Measurements from ENCODE around the gene EPB41L4B.

The EPB41L4B gene

DNA sequence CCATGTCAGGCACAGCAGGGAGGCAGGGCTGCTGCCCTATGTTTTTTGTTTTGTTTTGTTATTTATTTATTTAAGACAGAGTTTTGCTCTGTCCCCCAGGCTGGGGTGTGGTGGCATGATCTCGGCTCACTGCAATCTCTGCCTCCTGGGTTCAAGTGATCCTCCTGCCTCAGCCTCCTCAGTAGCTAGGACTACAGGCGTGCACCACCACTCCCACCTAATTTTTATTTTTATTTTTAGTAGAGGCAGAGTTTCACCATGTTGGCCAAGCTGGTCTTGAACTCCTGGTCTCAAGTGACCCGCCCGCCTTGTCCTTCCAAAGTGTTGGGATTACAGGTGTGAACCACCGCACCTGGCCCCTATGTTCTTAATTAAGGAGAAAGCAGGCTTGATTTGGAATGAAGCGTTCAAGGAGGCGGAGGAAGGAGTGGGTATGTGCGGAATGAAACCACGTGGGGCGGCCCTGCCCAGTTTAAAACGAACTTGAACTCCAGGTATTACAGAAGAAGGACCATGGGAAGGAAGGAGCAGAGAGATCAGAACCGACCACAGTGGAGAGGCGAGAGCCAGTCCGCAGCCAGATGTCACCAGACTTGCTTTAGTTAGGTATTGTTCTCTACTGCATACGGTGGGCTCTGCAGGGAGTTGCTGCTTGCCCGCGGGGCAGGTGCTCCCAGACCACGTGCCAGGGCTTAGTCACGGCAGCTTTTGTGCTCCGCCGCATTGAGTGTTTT lies 34.9 kb upstream of the EPB41L4B start:
- no peak overlapping the region for H2AFZ ChIP-seq (ENCODE audit: low read length)
- H3K36me3 ChIP-seq (ENCODE audit: insufficient read depth, low read length), result no peaks in the 10 kb centered on the region
- no peaks in the 10 kb centered on the region for H3K27me3 ChIP-seq (ENCODE audit: insufficient read depth, low read length)

DNA sequence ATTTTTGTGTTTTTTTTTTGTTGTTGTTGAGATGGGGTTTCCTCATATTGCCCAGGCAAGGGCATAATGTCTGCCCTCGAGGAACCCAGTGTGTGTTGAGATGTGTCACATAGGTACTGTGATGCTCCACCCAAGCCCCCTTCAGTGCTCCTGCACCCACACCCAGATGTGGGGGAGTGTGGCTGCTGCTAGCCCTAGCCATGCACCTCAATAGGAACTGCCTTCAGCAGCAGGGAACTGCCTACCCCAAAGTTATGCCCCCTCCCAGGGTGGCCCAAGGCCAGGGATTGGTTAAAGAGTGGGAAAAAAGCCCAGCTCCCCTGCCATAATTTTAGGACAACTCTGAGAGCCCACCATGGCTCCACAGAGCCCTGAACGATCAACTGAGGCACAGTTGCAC lies 33.3 kb upstream of the EPB41L4B start:
- TF ChIP-seq, protein P1, sequence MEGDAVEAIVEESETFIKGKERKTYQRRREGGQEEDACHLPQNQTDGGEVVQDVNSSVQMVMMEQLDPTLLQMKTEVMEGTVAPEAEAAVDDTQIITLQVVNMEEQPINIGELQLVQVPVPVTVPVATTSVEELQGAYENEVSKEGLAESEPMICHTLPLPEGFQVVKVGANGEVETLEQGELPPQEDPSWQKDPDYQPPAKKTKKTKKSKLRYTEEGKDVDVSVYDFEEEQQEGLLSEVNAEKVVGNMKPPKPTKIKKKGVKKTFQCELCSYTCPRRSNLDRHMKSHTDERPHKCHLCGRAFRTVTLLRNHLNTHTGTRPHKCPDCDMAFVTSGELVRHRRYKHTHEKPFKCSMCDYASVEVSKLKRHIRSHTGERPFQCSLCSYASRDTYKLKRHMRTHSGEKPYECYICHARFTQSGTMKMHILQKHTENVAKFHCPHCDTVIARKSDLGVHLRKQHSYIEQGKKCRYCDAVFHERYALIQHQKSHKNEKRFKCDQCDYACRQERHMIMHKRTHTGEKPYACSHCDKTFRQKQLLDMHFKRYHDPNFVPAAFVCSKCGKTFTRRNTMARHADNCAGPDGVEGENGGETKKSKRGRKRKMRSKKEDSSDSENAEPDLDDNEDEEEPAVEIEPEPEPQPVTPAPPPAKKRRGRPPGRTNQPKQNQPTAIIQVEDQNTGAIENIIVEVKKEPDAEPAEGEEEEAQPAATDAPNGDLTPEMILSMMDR (IDR thresholded peaks at IDR 0.05; ENCODE audit: low read length), result no peak
- no peak for TF ChIP-seq EZH2 (IDR thresholded peaks at IDR 0.05; ENCODE audit: borderline replicate concordance, low read length)
- Histone ChIP-seq H3K79me2 (ENCODE audit: insufficient read depth, low read length) (no peaks in the 10 kb centered on the region), H3K9ac (ENCODE audit: low read length) (no peak overlapping the region), H3K27ac (ENCODE audit: low read depth, low read length, poor library complexity, severe bottlenecking) (no peak overlapping the region), H2AFZ (ENCODE audit: low read length) (no peak overlapping the region), H3K27me3 (ENCODE audit: insufficient read depth, low read length) (no peaks in the 10 kb centered on the region), H3K4me1 (ENCODE audit: insufficient read depth, low read length, severe bottlenecking) (no peaks in the 10 kb centered on the region), H3K9me3 (ENCODE audit: low read length) (no peaks in the 10 kb centered on the region), H3K4me2 (ENCODE audit: low read length) (no peak overlapping the region), H3K4me3 (ENCODE audit: low read depth, low read length, poor library complexity, severe bottlenecking) (no peak overlapping the region), H4K20me1 (ENCODE audit: insufficient read depth, low read length) (no peaks in the 10 kb centered on the region), H3K36me3 (ENCODE audit: insufficient read depth, low read length) (no peaks in the 10 kb centered on the region), H3K9me2 (ENCODE audit: low read depth, low read length) (no peaks in the 10 kb centered on the region), H3F3A (ENCODE audit: insufficient read depth, low read length) (no peaks in the 10 kb centered on the region)

More for the DNA sequence above, 34.9 kb upstream of the EPB41L4B start:
- TF ChIP-seq EZH2 (IDR thresholded peaks at IDR 0.05; ENCODE audit: borderline replicate concordance, low read length), result no peak
- TF ChIP-seq, protein P1 (IDR thresholded peaks at IDR 0.05; ENCODE audit: low read length), result no peak
- Histone ChIP-seq H3K9me2 (ENCODE audit: low read depth, low read length) (no peaks in the 10 kb centered on the region), H3K4me2 (ENCODE audit: low read length) (no peak overlapping the region), H3K9ac (ENCODE audit: low read length) (no peak overlapping the region), H3K4me1 (ENCODE audit: insufficient read depth, low read length, severe bottlenecking) (no peaks in the 10 kb centered on the region), H4K20me1 (ENCODE audit: insufficient read depth, low read length) (no peaks in the 10 kb centered on the region), H3K9me3 (ENCODE audit: low read length) (no peaks in the 10 kb centered on the region), H3K79me2 (ENCODE audit: insufficient read depth, low read length) (no peaks in the 10 kb centered on the region), H3K27ac (ENCODE audit: low read depth, low read length, poor library complexity, severe bottlenecking) (no peak overlapping the region), H3K4me3 (ENCODE audit: low read depth, low read length, poor library complexity, severe bottlenecking) (no peak overlapping the region), H3F3A (ENCODE audit: insufficient read depth, low read length) (no peaks in the 10 kb centered on the region)

DNA sequence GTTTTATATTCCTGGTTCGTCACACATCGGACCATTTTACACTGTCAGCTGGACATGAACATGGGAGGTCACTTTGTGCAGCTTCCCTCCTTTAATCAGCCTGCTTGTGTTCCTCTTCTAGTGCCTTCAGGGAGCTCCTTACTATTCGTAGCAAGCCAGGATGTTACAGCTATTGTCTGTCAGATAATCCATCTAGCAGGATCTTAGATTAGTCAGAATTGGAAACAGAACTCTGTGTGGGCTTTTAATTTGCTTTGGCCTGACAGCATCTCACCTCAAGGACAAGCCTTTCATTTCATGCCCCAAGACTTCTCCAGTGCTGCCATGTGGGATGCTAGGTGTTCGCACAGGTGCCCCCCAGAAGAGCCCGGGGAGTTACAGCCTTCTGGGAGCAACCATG lies 30.2 kb upstream of the EPB41L4B start:
- Histone ChIP-seq H3K27me3 (ENCODE audit: insufficient read depth, low read length) (no peaks in the 10 kb centered on the region), H4K20me1 (ENCODE audit: insufficient read depth, low read length) (no peaks in the 10 kb centered on the region), H3K9me2 (ENCODE audit: low read depth, low read length) (no peaks in the 10 kb centered on the region), H3K4me2 (ENCODE audit: low read length) (no peak overlapping the region), H3K27ac (ENCODE audit: low read depth, low read length, poor library complexity, severe bottlenecking) (no peak overlapping the region), H3K79me2 (ENCODE audit: insufficient read depth, low read length) (no peaks in the 10 kb centered on the region), H2AFZ (ENCODE audit: low read length) (no peak overlapping the region), H3K4me1 (ENCODE audit: insufficient read depth, low read length, severe bottlenecking) (no peaks in the 10 kb centered on the region), H3K4me3 (ENCODE audit: low read depth, low read length, poor library complexity, severe bottlenecking) (no peak overlapping the region), H3K9me3 (ENCODE audit: low read length) (no peaks in the 10 kb centered on the region), H3K36me3 (ENCODE audit: insufficient read depth, low read length) (no peaks in the 10 kb centered on the region), H3F3A (ENCODE audit: insufficient read depth, low read length) (no peaks in the 10 kb centered on the region), H3K9ac (ENCODE audit: low read length) (no peak overlapping the region)
- TF ChIP-seq, protein P1 (IDR thresholded peaks at IDR 0.05; ENCODE audit: low read length), result no peak
- no peak for TF ChIP-seq EZH2 (IDR thresholded peaks at IDR 0.05; ENCODE audit: borderline replicate concordance, low read length)

Measured in OCI-LY1 (cell line).